Liver (tissue), 3 donors: ENCODE data around the gene TAAR9.

Experiments used
- CTCF ChIP-seq: fragments of 150-350 bp; IDR thresholded peaks from 2 replicates; pipeline ENCODE4 v1.5.1; 2017; ENCODE audit warnings: improper control_type of control experiment, low read depth, low read length; ENCODE audit not compliant: missing input control
- HNF4G ChIP-seq: IDR thresholded peaks from 2 replicates; pipeline ENCODE4 v1.6.1; 2016; ENCODE audit warnings: antibody characterized with exemption
- JUND ChIP-seq, 2 donors: IDR thresholded peaks; 2 replicates each; pipeline ENCODE4 v1.6.1; 2016; ENCODE audit warnings: antibody characterized with exemption in 2 of 2
- RAD21 ChIP-seq, 2 donors: IDR thresholded peaks; 2 replicates each; pipeline ENCODE4 v1.6.1; 2016; ENCODE audit warnings: antibody characterized with exemption in 2 of 2, mild to moderate bottlenecking in 2 of 2
- TAF1 ChIP-seq: conservative IDR thresholded peaks from 2 replicates; pipeline ENCODE4 v1.6.1; 2016; ENCODE audit warnings: antibody characterized with exemption, mild to moderate bottlenecking
- TF ChIP-seq, protein P1 (sequence below): IDR thresholded peaks from 2 replicates; pipeline ENCODE4 v1.6.1; 2016; ENCODE audit warnings: antibody characterized with exemption
- donor health status: healthy.
- donor health status: healthy.

DNA sequence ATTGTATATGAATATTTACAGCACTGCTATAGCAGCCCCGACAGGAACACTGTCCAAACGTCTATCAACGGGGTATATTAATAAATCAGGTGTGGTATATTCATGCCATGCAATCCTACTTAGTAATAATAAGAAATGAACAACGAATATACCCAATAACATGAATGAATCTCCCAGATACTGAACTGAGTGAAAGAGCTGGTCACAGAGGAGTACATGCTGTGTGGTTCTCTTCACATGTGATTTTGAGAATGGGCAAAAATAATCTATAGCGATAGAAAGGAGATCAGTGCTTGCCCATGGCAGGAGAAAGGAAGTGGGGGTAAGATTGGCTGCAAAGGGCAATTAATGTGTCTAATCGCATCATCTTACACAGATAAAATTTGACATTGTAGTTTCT, 28.3 kb downstream of the TAAR9 start:
- no peak for TF ChIP-seq CTCF
- no peak for TF ChIP-seq HNF4G
- TF ChIP-seq TAF1: no peak
- TF ChIP-seq, protein P1, sequence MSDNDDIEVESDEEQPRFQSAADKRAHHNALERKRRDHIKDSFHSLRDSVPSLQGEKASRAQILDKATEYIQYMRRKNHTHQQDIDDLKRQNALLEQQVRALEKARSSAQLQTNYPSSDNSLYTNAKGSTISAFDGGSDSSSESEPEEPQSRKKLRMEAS: no peak
- TF ChIP-seq RAD21 (IDR thresholded peaks at IDR 0.05): no peak
- no peak for TF ChIP-seq JUND (IDR thresholded peaks at IDR 0.05)
